ACC112 (cell line): Measurements from ENCODE around the gene FKBP5.
A peak's percentile ranks its signal among the peaks of the same experiment; 100 is the strongest.
"Not testable (repeated sequence)": the region's sequence is repeated elsewhere in the genome, so short reads cannot be mapped to it uniquely, and the experiment has no call there.

Experiments
- H2AFZ ChIP-seq: fragments of 200-600 bp; sonication (generic); one replicate; pipeline ENCODE4 v1.6.0; 2017; ENCODE audit warnings: antibody characterized with exemption, low read length; ENCODE audit not compliant: unreplicated experiment
- H3K27ac ChIP-seq: fragments of 200-600 bp; sonication (generic); 2 replicates; pipeline ENCODE4 v1.5.1; 2014; ENCODE audit warnings: low read depth, mild to moderate bottlenecking, antibody characterized with exemption, low read length, moderate library complexity
- H3K27me3 ChIP-seq: fragments of 200-600 bp; sonication (generic); 2 replicates; pipeline ENCODE4 v1.6.1; 2014; ENCODE audit warnings: mild to moderate bottlenecking, antibody characterized with exemption, low read length, moderate library complexity, mixed read lengths; ENCODE audit not compliant: insufficient read depth
- H3K36me3 ChIP-seq: fragments of 200-600 bp; sonication (generic); 2 replicates; pipeline ENCODE4 v1.6.1; 2016; ENCODE audit warnings: mild to moderate bottlenecking, antibody characterized with exemption, low read length, moderate library complexity, mixed read lengths; ENCODE audit not compliant: insufficient read depth
- H3K4me1 ChIP-seq: fragments of 200-600 bp; sonication (generic); one replicate; pipeline ENCODE4 v1.6.1; 2016; ENCODE audit warnings: low read length, mixed read lengths; ENCODE audit not compliant: insufficient read depth, unreplicated experiment, control insufficient read depth
- H3K4me3 ChIP-seq: fragments of 200-600 bp; sonication (generic); 2 replicates; pipeline ENCODE4 v1.5.1; 2014; ENCODE audit warnings: mild to moderate bottlenecking, low read depth, low read length
- H3K79me2 ChIP-seq: fragments of 200-600 bp; sonication (generic); one replicate; pipeline ENCODE4 v1.6.0; 2016; ENCODE audit warnings: low read length; ENCODE audit not compliant: control insufficient read depth, unreplicated experiment, insufficient read depth

Gene FKBP5

DNA sequence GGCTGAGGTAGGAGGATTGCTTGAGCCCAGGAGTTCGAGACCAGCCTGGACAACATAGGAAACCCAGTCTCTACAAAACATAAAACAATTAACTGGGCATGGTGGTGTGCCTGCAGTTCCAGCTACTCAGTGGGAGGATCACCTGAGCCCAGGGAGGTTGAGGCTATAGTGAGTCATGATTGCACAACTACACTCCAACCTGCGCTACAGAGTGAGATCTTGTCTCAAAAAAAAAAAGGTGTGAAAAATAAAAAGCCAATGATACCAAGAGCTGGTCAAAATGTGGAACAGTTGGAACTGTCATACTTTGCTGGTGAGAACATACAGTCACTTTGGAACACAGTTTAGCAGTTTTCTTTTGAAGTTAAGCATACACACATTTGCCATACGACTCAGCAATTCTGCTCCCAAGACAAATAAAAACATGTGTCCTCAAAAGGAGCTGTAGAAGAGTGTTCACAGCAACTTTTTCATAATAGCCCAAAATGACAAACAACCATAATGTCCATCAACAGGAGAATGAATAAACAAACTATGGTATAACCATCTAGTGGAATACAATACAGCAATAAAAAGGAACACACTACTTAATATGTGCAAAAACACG is 21.6 kb upstream of the FKBP5 start:
- Histone ChIP-seq H3K27ac (no peak overlapping the region), H3K79me2 (no peaks in the 10 kb centered on the region), H2AFZ (no peak overlapping the region), H3K4me3 (no peak overlapping the region), H3K4me1 (peaks cover 10% of the 10 kb centered on the region), H3K27me3 (no peaks in the 10 kb centered on the region), H3K36me3 (no peaks in the 10 kb centered on the region)

DNA sequence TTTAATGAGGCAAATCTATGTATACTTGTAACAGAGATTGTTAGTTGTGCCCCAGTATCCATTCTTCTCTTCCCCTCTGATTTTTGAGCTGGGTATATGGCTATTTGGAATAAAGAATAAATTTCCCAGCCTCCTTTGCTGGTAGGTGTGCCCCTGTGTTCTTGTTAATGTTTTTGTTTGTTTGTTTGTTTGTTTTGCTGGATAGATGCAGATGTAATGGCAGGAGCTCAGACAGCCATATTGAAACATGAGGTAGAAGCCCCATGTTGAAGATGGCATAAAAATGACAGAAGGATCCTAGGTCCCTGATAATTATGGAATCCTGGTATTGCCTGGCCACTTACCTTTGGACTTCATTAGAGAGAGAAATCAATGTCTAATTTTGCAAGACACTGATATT is 19.9 kb upstream of the FKBP5 start:
- Histone ChIP-seq H3K36me3 (peaks cover 2% of the 10 kb centered on the region; the same call in 1 of the 2 replicates), H3K27ac (no peak overlapping the region), H2AFZ (no peak overlapping the region), H3K27me3 (no peaks in the 10 kb centered on the region), H3K4me3 (no peak overlapping the region), H3K4me1 (peaks cover 10% of the 10 kb centered on the region), H3K79me2 (no peaks in the 10 kb centered on the region)

DNA sequence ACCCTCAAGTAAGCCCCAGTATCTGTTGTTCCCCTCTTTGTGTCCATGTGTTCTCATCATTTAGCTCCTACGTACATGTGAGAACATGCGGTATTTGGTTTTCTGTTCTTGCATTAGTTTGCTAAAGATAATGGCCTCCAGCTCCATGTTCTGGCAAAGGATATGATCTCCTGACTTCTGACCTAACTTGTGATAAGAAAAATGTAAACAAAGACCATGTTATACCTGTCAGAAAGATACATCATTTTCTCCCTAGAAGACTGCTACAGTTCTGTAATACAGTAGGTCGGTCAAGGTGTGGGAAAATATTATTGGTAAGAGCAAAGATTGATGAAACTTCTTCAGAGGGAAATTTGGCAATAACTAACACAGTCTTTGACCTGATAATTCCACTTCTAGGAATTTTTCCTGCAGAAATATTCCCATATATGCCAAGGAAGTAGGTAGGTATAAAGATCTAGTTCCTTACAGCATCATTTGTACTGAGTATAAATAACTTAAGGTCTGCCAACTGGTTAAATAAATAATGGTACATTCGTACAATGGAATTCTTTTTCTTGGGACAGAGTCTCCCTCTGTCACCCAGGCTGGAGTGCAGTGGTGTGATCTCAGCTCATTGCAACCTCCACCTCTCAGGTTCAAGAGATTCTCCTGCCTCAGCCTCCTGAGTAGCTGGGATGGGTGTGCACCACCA is 19.1 kb upstream of the FKBP5 start:
- Histone ChIP-seq H3K27ac (no peak overlapping the region), H3K36me3 (peaks cover 2% of the 10 kb centered on the region; the same call in 1 of the 2 replicates), H3K4me3 (no peak overlapping the region), H2AFZ (no peak overlapping the region), H3K79me2 (no peaks in the 10 kb centered on the region), H3K4me1 (peaks cover 10% of the 10 kb centered on the region), H3K27me3 (no peaks in the 10 kb centered on the region)

DNA sequence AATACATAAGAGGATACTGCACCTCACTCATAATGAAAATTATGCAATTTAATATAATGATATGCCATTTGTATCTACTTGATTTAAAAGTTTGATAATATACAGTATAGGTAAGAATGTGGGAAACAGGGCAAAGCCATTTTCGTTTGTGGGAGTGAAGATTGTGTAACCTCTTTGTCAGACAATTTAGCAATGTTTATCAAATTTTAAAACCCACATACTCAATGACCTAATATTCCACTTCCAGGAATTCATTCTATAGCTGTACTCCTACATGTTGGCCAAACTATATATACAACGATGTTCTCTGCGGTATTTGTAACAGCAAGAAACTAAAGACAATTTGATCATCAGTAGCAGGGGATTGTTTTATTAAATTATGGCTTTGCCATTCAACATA is 17.8 kb upstream of the FKBP5 start:
- H3K4me3 ChIP-seq: no peak overlapping the region
- H3K4me1 ChIP-seq: peaks cover 10% of the 10 kb centered on the region
- H2AFZ ChIP-seq: peak overlapping the region; percentile 21
- no peaks in the 10 kb centered on the region for H3K79me2 ChIP-seq
- H3K27ac ChIP-seq: no peak overlapping the region; the same call in 1 of the 2 replicates
- H3K27me3 ChIP-seq: no peaks in the 10 kb centered on the region
- peaks cover 2% of the 10 kb centered on the region; the same call in 1 of the 2 replicates for H3K36me3 ChIP-seq

DNA sequence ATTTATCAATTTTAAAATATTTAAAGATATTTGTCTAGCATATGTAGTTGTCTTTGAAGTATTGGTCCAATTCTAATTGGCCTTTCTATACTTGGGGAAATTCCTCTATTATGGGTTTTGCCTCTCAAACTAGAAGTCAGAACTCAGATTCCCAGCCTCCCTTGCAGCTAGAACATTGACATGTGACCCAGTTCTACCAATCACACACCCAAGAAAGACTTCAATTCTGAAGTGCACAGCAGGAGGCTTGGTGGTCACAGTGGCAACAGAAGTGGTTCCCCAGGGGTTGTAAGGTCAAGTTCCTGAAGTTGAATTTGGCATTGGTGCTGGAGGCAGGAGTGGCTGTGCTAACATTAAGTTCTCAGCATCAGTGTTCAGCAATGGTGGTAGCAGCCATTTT is 14.8 kb upstream of the FKBP5 start:
- no peaks in the 10 kb centered on the region for H3K79me2 ChIP-seq
- no peak overlapping the region for H3K27ac ChIP-seq
- H2AFZ ChIP-seq: no peak overlapping the region
- no peaks in the 10 kb centered on the region for H3K27me3 ChIP-seq
- H3K36me3 ChIP-seq: peaks cover 2% of the 10 kb centered on the region; the same call in 1 of the 2 replicates
- H3K4me1 ChIP-seq: peaks cover 7% of the 10 kb centered on the region
- H3K4me3 ChIP-seq: no peak overlapping the region

DNA sequence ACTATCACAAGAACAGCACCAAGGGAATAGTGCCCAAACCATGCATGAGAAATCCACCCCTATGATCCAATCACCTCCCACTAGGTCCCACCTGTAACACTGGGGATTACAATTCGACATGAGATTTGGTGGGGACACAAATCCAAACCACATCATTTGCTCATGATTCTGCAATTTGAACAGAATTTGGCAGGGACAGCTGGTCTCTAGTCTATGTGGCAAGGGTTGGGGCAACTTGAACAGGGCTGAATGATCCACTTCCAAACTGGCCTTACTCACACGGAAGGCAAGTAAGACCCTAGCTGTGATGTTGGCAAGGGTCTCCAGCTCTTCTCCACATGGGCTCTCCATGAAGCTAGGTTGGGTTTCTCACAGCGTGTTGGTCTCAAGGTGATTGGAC is 10.1 kb upstream of the FKBP5 start:
- no peak overlapping the region for H3K27ac ChIP-seq
- H3K4me1 ChIP-seq: peaks cover 3% of the 10 kb centered on the region
- H3K4me3 ChIP-seq: no peak overlapping the region
- no peaks in the 10 kb centered on the region for H3K27me3 ChIP-seq
- H2AFZ ChIP-seq: no peak overlapping the region
- H3K79me2 ChIP-seq: no peaks in the 10 kb centered on the region
- H3K36me3 ChIP-seq: peaks cover 2% of the 10 kb centered on the region; the same call in 1 of the 2 replicates

DNA sequence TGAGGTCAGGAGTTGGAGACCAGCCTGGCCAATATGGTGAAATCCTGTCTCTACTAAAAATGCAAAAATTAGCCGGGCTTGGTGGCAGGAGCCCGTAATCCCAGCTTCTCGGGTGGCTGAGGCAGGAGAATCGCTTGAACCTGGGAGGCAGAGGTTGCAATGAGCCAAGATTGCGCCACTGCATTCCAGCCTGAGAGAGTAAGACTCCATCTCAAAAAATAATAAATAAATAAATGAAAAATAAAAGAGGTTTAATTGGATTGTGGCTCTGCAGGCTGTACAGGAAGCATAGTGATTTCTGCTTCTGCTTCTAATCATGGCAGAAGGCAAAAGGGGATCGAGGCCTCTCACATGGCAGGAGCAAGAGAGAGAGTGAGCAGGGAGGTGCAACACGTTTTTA is 9.7 kb upstream of the FKBP5 start:
- not testable (repeated sequence) for H2AFZ ChIP-seq, H3K36me3 ChIP-seq, H3K27ac ChIP-seq

DNA sequence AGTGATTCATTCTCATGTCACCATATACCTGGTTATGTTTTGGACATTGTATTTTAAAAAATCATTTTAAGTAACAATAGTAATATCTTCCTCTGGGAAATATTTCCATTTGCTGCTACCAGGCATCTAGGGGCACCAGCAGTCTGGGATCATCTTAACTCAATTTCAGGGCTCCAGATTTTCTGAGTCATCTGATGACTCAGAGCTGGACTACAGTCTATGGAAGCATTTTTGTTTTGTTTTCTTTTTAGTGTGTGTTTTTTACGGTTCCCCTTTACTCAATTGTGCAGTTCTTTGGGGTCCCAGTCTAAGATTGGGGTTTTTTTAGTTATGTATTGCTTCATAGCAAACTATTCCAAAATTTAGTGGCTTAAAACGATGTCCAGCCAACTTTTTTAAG is 5.7 kb upstream of the FKBP5 start:
- no peaks in the 10 kb centered on the region for H3K79me2 ChIP-seq
- no peak overlapping the region for H3K27ac ChIP-seq
- H3K36me3 ChIP-seq: no peaks in the 10 kb centered on the region
- H2AFZ ChIP-seq: no peak overlapping the region
- no peaks in the 10 kb centered on the region for H3K27me3 ChIP-seq
- peaks cover 3% of the 10 kb centered on the region for H3K4me1 ChIP-seq
- no peak overlapping the region for H3K4me3 ChIP-seq

More for the DNA sequence above, 9.7 kb upstream of the FKBP5 start:
- not testable (repeated sequence) for H3K4me3 ChIP-seq, H3K79me2 ChIP-seq, H3K4me1 ChIP-seq, H3K27me3 ChIP-seq

DNA sequence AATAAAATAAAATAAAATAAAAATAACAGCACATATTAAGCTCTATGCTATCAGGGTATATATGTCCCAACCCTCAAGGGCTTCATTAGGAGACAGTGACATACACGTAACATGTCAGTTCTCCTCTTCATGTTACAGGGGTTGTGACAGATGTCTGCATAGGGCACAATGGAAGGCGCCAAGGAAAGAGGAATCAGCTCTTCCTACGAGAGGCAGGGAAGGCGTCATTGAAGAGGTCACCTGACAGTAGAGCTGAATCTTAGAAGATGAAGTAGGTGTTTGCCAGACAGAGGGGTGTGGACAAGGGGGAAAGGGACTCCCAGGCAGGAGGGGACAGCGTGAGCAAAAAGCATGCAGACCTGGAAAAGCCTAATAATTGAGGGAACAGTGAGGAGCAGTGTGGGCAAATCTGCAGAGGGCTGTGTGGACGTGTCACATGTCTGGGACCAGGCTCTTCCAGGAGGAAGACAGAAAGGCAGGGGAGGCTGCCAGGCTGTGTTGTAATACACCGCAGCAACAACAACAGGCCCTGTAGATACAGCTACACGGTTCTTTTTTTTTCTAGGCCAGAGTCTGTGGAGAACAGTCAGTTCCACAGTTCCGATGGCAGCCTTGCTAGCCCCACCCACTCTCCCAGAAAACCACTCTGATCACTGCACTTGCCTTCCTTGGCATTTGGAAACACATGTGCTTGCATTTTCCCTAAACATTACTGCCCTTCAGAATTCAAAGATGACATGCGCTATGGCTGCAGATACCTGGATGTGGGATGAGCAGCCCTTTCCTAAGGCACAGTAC is 2.5 kb upstream of the FKBP5 start:
- no peak overlapping the region for H3K4me3 ChIP-seq
- 0 out of 2 replicates have a peak, but pooled peaks cover 3% of the 10 kb centered on the region for H3K36me3 ChIP-seq
- H3K27ac ChIP-seq: no peak overlapping the region
- H3K79me2 ChIP-seq: peaks cover 25% of the 10 kb centered on the region
- no peak overlapping the region for H2AFZ ChIP-seq
- no peaks in the 10 kb centered on the region for H3K27me3 ChIP-seq
- H3K4me1 ChIP-seq: peaks cover 4% of the 10 kb centered on the region

DNA sequence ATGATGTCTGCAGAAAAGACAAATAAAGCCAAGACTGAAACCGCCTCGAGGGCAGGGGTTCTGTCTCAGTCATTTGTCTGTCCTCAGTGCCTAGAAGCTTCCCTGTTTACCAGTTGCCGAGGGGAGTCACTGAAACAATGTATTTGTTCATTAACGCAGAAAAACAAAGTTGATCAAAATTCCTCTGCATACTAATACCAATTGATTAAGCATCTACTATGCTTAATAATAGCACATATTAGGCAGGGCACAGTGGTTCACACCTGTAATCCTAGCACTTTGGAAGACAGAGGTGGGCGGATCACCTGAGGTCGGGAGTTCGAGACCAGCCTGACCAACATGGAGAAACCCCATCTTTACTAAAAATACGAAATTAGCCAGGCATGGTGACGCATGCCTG is 1.8 kb upstream of the FKBP5 start:
- Histone ChIP-seq H2AFZ (no peak overlapping the region), H3K79me2 (peaks cover 31% of the 10 kb centered on the region), H3K27ac (no peak overlapping the region), H3K36me3 (0 out of 2 replicates have a peak, but pooled peaks cover 3% of the 10 kb centered on the region), H3K27me3 (no peaks in the 10 kb centered on the region), H3K4me3 (no peak overlapping the region), H3K4me1 (peaks cover 4% of the 10 kb centered on the region)
